Measurements from ENCODE around the gene ZNF892. TPM values are rescaled to one million over a fixed set of nuclear protein-coding genes. Genes with fewer than 3 reads are reported as not detected.

ZNF892 gene
- total and polyA plus RNA-seq, 9 of the 15 experiments (the other 6 are each of a cell fraction or from before 2014, with no cell fraction given): 0.07 to 0.13 (median 0.09) TPM; not detected in 6

DNA sequence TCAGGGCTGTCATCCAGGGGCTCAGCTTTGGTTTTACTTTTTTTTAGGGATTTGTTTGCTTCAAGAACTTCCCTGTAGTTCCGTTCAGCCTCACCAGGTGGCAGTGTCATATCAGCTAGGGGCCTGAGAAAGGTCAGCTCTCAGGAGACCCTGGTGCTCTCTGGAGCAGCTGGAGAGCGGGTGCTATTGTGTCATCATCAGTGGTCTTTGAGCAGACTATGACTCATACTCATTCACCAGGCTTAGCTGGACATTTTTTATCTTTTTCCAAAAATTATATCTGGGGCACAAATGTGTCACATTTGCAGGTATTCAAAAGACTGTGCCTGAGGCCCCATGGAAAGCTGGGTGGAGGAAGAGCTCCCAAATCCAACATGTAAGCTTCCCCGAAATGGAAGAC is 24.4 kb downstream of the ZNF892 start (continued):
- TF ChIP-seq PREB (CRISPR knock-in tag; IDR thresholded peaks at IDR 0.05) (no peak), JUN (IDR thresholded peaks at IDR 0.05; ENCODE audit: borderline replicate concordance, low read depth, low read length) (peak; percentile 47; the same call in 1 of the 2 replicates), JUN (CRISPR knock-in tag; IDR thresholded peaks at IDR 0.05; ENCODE audit: borderline replicate concordance) (no peak), MLX (CRISPR knock-in tag; conservative IDR thresholded peaks at IDR 0.05) (no peak), FOSL1 (tag; conservative IDR thresholded peaks at IDR 0.05) (peak; percentile 52), MAZ (CRISPR knock-in tag; conservative IDR thresholded peaks at IDR 0.05 in 1 of 2, IDR thresholded peaks at IDR 0.05 in 1 of 2) (0 out of 4 replicates have a peak, but pooled peaks of 1 of the 2 experiments have one; percentile 24)
- TF ChIP-seq, protein P1, sequence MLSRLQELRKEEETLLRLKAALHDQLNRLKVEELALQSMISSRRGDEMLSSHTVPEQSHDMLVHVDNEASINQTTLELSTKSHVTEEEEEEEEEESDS (CRISPR knock-in tag; IDR thresholded peaks at IDR 0.05): no peak

DNA sequence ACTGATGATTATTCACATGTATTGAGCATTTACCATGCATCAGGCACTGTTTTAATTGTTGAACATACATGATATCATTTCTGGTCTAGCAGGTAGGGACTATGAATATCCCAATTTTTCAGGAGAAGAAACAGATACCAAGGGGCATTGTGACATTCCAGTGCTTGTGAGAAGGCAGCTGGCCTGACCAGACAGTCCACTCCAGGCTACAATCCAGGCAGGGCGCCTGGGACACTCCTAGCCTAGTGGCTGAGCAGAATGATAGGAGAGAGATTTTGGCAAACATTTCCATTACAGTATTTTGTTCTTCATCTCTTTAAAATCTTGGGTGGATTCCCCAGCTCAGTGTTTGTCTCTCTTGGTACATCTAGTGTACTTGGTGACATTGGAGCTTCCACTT is 24.9 kb downstream of the ZNF892 start:
- no peak overlapping the region for H3K9ac ChIP-seq (ENCODE audit: insufficient read depth in 1 of 2, low read depth in 2 of 2, low read length in 2 of 2)
- intact Hi-C loops (cut with micrococcal nuclease): no loop called here
- H2AFZ ChIP-seq (ENCODE audit: low read depth, low read length): no peak overlapping the region
- FAIRE-seq (no peak), DNase-seq (ENCODE audit: extremely low read depth in 1 of 4, low spot score in 3 of 4) (no peak), ATAC-seq (no peak)
- no peaks in the 10 kb centered on the region for H4K20me1 ChIP-seq (replicated peaks; ENCODE audit: control insufficient read depth, insufficient read depth, low read length)
- H3K4me1 ChIP-seq (replicated peaks in 1 of 2; ENCODE audit: control insufficient read depth in 2 of 2, insufficient read depth in 2 of 2, low read length in 2 of 2): no peaks in the 10 kb centered on the region
- no peaks in the 10 kb centered on the region for H3K36me3 ChIP-seq (ENCODE audit: control insufficient read depth, insufficient read depth, low read length)
- no peak overlapping the region for H3K27ac ChIP-seq (ENCODE audit: extremely low read depth, low read depth, low read length)
- POLR2A ChIA-PET: interaction anchor here (0.6 to 1.0 kb wide), 3 partner anchors 9 to 72 kb away, joined by 3 to 4 read pairs (median 4); no protein-coding TSS in a partner anchor
- no peak overlapping the region for H3K4me2 ChIP-seq (ENCODE audit: insufficient read depth, low read length)
- peaks cover 0 to 8% of the 10 kb centered on the region in 2 experiments; a peak in 3 of 5 replicates for H3K27me3 ChIP-seq (ENCODE audit: control insufficient read depth in 2 of 2, insufficient read depth in 2 of 2, low read length in 2 of 2)
- no peaks in the 10 kb centered on the region for H3K9me3 ChIP-seq (replicated peaks; ENCODE audit: control insufficient read depth, insufficient read depth, low read depth, low read length)
- CTCF ChIA-PET (ENCODE audit: low intra/inter-chr PET ratio): interaction anchor here (2.0 kb wide), 1 partner anchor 83 kb away, joined by 6 read pairs; no protein-coding TSS in a partner anchor
- WGBS (ENCODE audit: insufficient coverage, low coverage, missing lambda C conversion rate): 7% methylated on average over 1 of the region's 1 CpG
- no peak for TF ChIP-seq ZBTB1 (CRISPR knock-in tag; IDR thresholded peaks at IDR 0.05; ENCODE audit: borderline replicate concordance, low read depth)
- no peaks in the 10 kb centered on the region for H3K79me2 ChIP-seq (ENCODE audit: control insufficient read depth, insufficient read depth, low read length)
- H3K4me3 ChIP-seq: no peak overlapping the region
- no peaks in the 10 kb centered on the region for H3K9me1 ChIP-seq (ENCODE audit: control insufficient read depth, insufficient read depth, low read length)
- no TSS peak for BruUV-seq (replicated peaks)
- in situ Hi-C loops (cut with MboI): no loop called here

All from K562 (cell line).